GM19372 (cell line): ENCODE data around the gene LPIN3.

Experiments
- ATAC-seq: cut with Tn5 transposase; IDR thresholded peaks from one replicate; pipeline ENCODE4 v1.9.1; 2021; ENCODE audit warnings: mild to moderate bottlenecking, low read depth, moderate library complexity; ENCODE audit not compliant: unreplicated experiment

Gene LPIN3

GRCh38 chr20:41348430-41349172 lies 8.0 kb downstream of the LPIN3 start:
- ATAC-seq = no peak

DNA sequence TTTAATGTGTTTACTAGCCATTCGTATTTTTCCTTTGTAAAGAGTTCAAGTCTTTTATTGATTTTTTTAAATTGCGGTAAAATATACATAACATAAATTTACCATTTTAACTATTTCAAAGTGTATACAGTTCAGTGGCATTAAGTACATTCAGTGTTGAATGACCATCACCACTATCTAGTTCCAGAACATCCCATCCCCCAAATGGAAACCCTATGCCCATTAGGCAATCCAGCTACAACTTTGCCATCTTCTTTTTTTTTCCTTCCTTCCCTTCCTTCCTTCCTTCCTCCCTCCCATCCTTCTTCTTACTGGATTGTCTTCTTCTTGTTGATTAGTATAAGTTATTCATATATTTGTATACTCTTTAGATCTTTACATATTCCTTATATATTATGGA lies 8.6 kb downstream of the LPIN3 start:
- no peak for ATAC-seq

GRCh38 chr20:41349943-41350342 lies 9.3 kb downstream of the LPIN3 start:
- no peak for ATAC-seq

GRCh38 chr20:41350408-41350962 lies 9.9 kb downstream of the LPIN3 start:
- ATAC-seq = no peak

DNA sequence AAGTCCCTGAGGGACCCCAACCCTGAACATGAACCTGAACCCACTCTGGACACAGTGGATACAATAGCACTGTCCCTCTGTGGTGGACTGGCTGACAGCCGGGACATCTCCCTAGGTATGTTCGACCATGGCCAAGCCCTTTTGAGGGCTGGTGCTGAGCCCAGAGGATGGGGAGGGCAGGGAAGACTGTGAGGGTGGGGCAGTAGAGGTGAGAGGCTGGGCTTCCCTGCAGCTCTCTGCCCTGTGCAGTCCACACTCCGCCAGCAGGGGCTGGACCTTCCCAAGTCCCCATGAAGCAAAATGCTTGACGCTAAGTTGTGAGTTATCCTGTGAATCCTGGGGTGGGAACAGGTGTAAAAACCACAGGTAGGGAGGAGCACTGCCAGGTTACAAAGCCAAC lies 11.5 kb downstream of the LPIN3 start:
- ATAC-seq = no peak

DNA sequence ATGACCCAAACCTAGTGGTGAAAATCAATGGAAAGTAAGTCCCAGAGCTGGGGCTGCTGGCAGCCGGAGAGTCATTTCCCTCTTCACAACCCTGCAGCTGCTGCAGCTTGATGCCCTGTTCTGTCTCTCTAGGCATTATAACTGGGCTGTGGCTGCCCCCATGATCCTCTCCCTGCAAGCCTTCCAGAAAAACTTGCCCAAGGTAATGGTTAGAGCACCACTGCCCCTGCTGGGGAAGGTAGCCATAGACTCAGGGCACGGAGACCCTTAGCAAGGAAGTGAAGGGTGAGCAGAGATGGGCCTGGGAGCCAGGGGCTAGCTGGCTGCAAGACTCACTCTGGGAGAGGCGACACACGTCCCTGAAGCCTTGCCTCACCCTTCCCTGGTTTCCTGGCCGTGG lies 12.0 kb downstream of the LPIN3 start:
- no peak for ATAC-seq

GRCh38 chr20:41353530-41353929 lies 12.9 kb downstream of the LPIN3 start:
- ATAC-seq = no peak

GRCh38 chr20:41355192-41355591 lies 14.6 kb downstream of the LPIN3 start:
- ATAC-seq = no peak

DNA sequence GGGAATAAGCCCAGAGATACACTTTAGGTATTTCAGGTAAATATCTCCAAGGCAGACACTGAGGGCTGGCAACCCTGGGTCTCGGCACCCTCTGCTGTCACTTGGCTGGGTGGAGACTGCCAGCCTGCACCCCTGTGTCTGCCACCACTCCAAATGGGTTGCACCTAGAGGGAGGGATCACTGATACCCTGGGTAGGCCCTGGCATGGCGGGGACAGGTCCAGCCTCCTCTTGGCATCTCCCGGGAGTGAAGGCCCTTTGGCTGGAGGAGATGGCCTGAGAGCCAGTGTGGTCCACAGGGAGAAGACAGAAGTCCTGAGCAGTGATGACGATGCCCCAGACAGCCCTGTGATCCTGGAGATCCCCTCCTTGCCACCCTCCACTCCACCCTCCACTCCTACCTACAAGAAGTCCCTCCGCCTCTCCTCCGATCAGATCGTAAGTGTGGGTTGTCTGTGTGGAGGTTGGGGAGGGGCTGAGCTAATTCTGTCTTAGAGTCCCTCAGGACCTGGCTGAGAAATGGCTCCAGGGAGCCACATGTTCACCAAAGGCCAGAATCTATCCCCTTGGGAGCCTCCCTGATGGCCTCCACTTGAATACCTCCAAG lies 15.1 kb downstream of the LPIN3 start:
- no peak for ATAC-seq

GRCh38 chr20:41356951-41357350 lies 16.3 kb downstream of the LPIN3 start:
- ATAC-seq = no peak

- ATAC-seq = no peak
These were observed 17.0 kb downstream of the LPIN3 start for GRCh38 chr20:41357424-41358163.

GRCh38 chr20:41358230-41358629 lies 17.6 kb downstream of the LPIN3 start:
- no peak for ATAC-seq

- ATAC-seq = no peak
These were observed 18.1 kb downstream of the LPIN3 start for GRCh38 chr20:41358717-41359116.

DNA sequence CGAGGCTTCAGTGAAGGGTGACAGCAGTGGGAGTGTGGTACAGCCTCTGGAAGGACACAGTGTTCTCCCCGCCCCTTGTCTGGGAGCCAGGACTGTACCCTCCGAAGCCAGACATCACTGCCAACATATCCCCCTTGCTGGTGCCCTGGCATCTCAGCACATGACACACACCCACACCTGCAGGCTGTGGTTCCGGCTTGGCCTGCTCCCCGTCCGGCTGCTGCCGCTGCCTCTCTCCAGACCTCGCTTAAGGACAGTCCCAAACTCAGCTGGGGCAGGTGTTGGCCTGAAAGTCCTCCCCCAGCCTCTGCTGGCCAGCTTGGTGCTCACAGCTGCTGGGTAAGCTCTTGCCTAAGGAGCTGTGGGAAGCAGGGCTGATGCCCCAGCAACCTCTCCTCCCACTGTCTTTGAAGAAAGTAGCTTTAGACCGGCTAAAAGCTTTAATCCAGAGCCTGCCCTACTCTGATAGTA lies 19.0 kb downstream of the LPIN3 start:
- ATAC-seq = no peak

DNA sequence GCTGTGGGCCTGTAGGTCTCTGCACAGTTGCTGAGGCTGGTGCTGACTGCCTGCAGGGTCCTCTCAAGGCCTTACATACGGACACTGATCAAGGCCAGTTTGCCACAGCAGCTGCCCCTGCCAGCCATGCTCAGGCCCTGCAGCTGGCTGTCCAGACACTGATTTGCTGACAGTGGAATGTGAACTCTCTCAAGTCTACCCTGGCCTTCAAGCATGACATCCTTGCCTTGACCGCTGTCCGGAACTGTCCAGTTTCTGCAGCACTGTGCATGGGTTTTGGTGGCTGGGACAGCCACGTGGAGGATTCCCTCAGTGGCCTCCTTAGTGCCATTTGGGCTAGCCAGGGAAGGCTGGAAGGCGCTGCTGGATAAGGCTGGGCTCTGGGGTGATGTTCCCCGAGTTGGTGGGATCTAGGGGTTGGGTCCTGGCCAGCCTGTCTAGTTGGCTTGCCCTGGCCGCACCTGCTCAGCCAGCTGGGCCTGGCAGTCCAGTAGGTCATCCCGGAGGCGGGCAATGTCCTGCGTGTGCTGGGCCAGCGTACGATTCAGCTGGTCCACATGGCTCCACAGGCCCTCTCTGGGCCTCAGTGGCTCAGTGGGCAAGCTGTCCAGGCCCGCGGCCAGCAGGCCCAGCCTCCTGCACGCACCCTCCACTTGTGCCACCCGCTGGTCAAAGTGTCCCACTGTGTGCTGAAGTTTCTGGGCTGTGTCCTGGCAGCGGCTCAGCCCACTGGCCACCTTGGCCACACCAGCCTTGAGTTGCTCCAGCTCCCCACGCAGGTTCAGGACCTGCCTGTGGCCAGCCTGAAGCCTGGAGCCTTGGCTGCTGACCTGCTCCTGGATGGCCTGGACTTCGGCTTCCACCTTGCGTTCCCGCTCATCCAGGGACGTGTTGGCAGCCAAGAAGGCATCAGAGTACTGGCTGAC lies 20.5 kb downstream of the LPIN3 start:
- no peak for ATAC-seq

DNA sequence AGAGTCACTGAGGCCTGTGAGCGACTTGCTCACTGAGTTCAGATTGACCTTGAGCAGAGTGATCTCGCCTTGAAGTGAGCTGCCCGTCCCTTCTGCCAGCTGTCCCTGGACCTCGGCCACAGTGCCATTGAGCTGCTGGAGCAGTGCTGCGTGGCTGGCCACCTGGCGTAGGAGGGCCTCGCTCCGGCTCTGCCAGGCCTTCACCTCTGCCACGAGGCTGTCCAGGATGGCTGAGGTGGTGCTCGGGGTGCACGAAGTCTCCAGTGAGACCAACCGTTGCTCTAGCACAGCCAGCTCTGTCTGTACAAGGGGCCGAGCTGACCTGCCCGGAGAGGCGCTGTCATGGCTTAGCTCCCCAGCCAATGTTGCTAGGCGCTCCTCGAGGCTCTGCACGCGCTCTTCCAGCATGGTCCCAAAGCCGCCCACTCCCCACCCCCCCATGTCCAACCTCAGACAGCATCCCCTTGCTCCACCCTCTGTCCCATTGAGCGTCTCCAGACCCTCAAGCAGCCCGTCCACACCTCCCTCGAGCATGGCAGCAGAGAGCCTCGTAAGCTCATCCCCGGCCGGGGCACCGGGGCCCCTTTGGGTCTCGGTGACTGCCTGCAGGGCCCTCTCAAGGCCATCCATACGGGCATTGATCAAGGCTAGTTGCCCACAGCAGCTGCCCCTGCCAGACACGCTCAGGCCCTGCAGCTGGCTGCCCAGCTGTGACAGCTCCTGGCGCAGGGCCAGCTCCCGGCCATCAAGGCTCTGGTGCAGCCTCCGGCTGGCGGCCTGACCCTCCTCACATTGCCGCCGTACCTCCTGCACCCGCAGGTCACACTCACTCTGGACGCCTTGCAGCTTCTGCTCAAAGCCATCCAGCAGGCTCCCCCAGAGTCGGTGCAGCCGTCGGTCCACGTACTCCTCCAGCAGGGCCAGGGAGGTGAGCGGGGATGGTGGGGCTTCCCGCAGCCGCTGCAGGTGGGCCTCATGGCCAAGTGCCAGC lies 21.4 kb downstream of the LPIN3 start:
- no peak for ATAC-seq

DNA sequence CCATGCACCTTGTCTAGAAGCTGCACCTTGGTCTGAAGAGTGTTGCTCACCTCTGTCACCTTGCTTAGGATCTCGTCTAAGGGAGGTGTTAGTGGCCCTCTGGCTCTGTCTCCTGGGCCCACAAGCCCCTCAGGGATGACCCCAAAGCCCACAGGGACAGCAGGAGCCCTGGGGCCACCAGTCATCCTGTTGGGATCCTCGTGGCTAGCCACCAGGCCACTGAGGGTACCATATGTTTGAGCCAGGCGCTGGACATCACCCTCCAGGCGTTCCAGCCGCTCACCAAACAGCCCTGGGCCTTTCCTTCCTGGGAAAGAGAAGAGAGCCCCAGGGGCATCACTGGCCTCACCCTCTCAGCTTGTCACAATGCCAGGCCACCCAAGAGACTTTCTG lies 22.1 kb downstream of the LPIN3 start:
- no peak for ATAC-seq

GRCh38 chr20:41363601-41364000 lies 23.0 kb downstream of the LPIN3 start:
- ATAC-seq = no peak

DNA sequence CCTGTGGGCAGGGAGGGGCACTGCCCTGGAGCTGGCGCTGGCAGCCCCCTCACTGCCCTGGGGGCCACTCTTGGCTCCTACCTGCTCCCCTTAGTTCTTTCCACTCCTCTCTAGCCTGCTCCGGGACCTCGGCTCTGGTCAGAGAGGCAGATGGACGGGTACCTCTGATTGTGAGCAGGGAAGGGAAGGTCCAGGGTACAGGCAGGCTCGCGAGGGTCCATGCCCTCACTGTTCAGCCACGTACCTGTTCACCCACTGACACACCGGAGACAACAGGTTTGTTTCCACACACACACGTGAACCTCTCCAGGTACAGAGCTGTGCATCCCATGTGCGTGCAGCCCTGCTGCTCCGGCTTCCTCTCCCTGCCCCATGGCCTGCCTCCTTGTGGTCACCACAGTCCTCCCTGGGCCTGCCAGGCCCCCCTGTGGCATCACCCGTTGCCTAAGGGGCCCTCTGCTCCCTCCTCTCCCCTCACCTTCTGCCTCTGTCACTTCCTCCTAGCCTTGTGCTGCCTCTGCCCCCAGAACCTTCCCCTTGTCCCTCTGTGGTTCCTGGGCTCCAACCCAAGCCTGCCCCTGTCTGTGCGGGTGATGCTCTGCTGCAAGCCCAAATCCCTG lies 23.7 kb downstream of the LPIN3 start:
- no peak for ATAC-seq
